HepG2 (cell line): ENCODE measurements around the gene COA1. TPM values are rescaled to one million over a fixed set of nuclear protein-coding genes. Genes with fewer than 3 reads are reported as not detected.

Experiments
- CBFB ChIP-seq: sonication (generic); formaldehyde crosslinking; IDR thresholded peaks from 2 replicates; pipeline ENCODE4 v1.4.0; 2020; ENCODE audit warnings: missing genetic modification reagents
- EHMT2 ChIP-seq: fragments of 200-600 bp; sonication (generic); IDR thresholded peaks from 2 replicates; pipeline ENCODE4 v1.7.0; 2017; ENCODE audit warnings: antibody characterized with exemption, low read depth, low read length, borderline replicate concordance
- IKZF5 ChIP-seq: IDR thresholded peaks from 2 replicates; pipeline ENCODE4 v1.6.1; 2018; ENCODE audit warnings: missing genetic modification reagents, mild to moderate bottlenecking, missing compliant biosample characterization
- ISL2 ChIP-seq: sonication (generic); formaldehyde crosslinking; IDR thresholded peaks from 2 replicates; pipeline ENCODE4 v1.5.0; 2020; ENCODE audit warnings: missing genetic modification reagents
- PCBP1 ChIP-seq: fragments of 200-400 bp; formaldehyde crosslinking; IDR thresholded peaks from 2 replicates; pipeline ENCODE4 v1.6.1; 2017; ENCODE audit warnings: mild to moderate bottlenecking, low read depth, low read length, borderline replicate concordance
- POLR2AphosphoS5 ChIP-seq: IDR thresholded peaks from 2 replicates; pipeline ENCODE4 v1.6.1; 2012; ENCODE audit warnings: low read depth, low read length
- RAD51 ChIP-seq: fragments of 450-650 bp; IDR thresholded peaks from 2 replicates; pipeline ENCODE4 v1.6.1; 2016; ENCODE audit warnings: borderline replicate concordance
- RFX5 ChIP-seq: IDR thresholded peaks from 2 replicates; pipeline ENCODE4 v1.6.1; 2011; ENCODE audit warnings: low read depth, low read length, improper control_type of control experiment
- SALL1 ChIP-seq: sonication (generic); formaldehyde crosslinking; IDR thresholded peaks from 2 replicates; pipeline ENCODE4 v1.8.0; 2022; ENCODE audit warnings: mild to moderate bottlenecking, missing genetic modification reagents
- SETDB1 ChIP-seq: sonication (generic); formaldehyde crosslinking; IDR thresholded peaks from 2 replicates; pipeline ENCODE4 v1.5.1; 2020; ENCODE audit warnings: missing genetic modification reagents, mild to moderate bottlenecking, borderline replicate concordance
- SKI ChIP-seq: fragments of 450-650 bp; IDR thresholded peaks from one replicate; pipeline ENCODE4 v1.6.1; 2018; ENCODE audit warnings: mild to moderate bottlenecking; ENCODE audit not compliant: partially characterized antibody
- TFE3 ChIP-seq: IDR thresholded peaks from 2 replicates; pipeline ENCODE4 v1.6.1; 2016
- THAP8 ChIP-seq: sonication (generic); formaldehyde crosslinking; IDR thresholded peaks from 2 replicates; pipeline ENCODE4 v1.5.1; 2020; ENCODE audit warnings: missing genetic modification reagents, mild to moderate bottlenecking, borderline replicate concordance
- ZBTB26 ChIP-seq: IDR thresholded peaks from 2 replicates; pipeline ENCODE4 v1.6.1; 2016; ENCODE audit warnings: missing compliant biosample characterization, missing genetic modification reagents, borderline replicate concordance
- ZBTB7A ChIP-seq: sonication (generic); formaldehyde crosslinking; IDR thresholded peaks from 2 replicates; pipeline ENCODE4 v1.8.0; 2022; ENCODE audit warnings: mild to moderate bottlenecking, missing genetic modification reagents
- ZC3H13 ChIP-seq: sonication (generic); formaldehyde crosslinking; IDR thresholded peaks from 2 replicates; pipeline ENCODE4 v1.8.1; 2023; ENCODE audit warnings: mild to moderate bottlenecking, missing genetic modification reagents, moderate library complexity
- ZFP41 ChIP-seq: sonication (generic); formaldehyde crosslinking; IDR thresholded peaks from 2 replicates; pipeline ENCODE4 v1.4.0; 2020; ENCODE audit warnings: mild to moderate bottlenecking, missing genetic modification reagents, borderline replicate concordance
- ZIK1 ChIP-seq: sonication (generic); formaldehyde crosslinking; IDR thresholded peaks from 2 replicates; pipeline ENCODE4 v1.5.0; 2020; ENCODE audit warnings: mild to moderate bottlenecking, low read depth, missing genetic modification reagents, borderline replicate concordance
- ZNF292 ChIP-seq: sonication (generic); formaldehyde crosslinking; IDR thresholded peaks from 2 replicates; pipeline ENCODE4 v1.8.1; 2022; ENCODE audit warnings: mild to moderate bottlenecking, low read depth, missing genetic modification reagents, borderline replicate concordance
- ZNF343 ChIP-seq: sonication (generic); formaldehyde crosslinking; IDR thresholded peaks from 2 replicates; pipeline ENCODE4 v1.4.0; 2020; ENCODE audit warnings: mild to moderate bottlenecking, missing genetic modification reagents
- ZNF546 ChIP-seq: sonication (generic); formaldehyde crosslinking; conservative IDR thresholded peaks from 2 replicates; pipeline ENCODE4 v1.8.1; 2023; ENCODE audit warnings: mild to moderate bottlenecking, missing genetic modification reagents
- ZNF710 ChIP-seq: sonication (generic); formaldehyde crosslinking; IDR thresholded peaks from 2 replicates; pipeline ENCODE4 v1.5.0; 2020; ENCODE audit warnings: mild to moderate bottlenecking, missing genetic modification reagents, borderline replicate concordance
- ZSCAN29 ChIP-seq: sonication (generic); formaldehyde crosslinking; conservative IDR thresholded peaks from 2 replicates; pipeline ENCODE4 v1.4.0; 2020; ENCODE audit warnings: mild to moderate bottlenecking, missing genetic modification reagents
- polyA plus RNA-seq, 8 experiments: library from polyadenylated mRNA; depleted of rRNA in 3 of 8; stranded (reverse) in 7 of 8; unstranded in 1 of 8; fragments of >200 nt; fragmentation: Illumina TruSeq in 4 of 8; extraction: Trizol in 4 of 8; gene quantifications; 2 replicates each; pipeline versions ENCODE4 v1.2.1 to v1.2.3, GENCODE V29; 2011 to 2016; ENCODE audit warnings: low read depth in 4 of 8, missing spikeins in 1 of 8, mixed read lengths in 1 of 8; ENCODE audit not compliant: insufficient read depth in 1 of 8
- total RNA-seq, 5 experiments: library from RNA; depleted of rRNA; stranded (reverse); fragments of >200 nt; fragmentation: Illumina TruSeq; extraction: Trizol; gene quantifications; 2 replicates each; pipeline ENCODE4 v1.2.3, GENCODE V29; 2016; ENCODE audit warnings: low read depth in 1 of 5

Gene COA1
- total and polyA plus RNA-seq, 2 of the 13 experiments (the other 11 are each of a cell fraction or from before 2014, with no cell fraction given): 33.2 to 65.7 TPM

- TF ChIP-seq EHMT2: no peak
- 0 out of 2 replicates have a peak, but pooled peaks have one; percentile 38 for TF ChIP-seq ZNF710
- TF ChIP-seq THAP8 (CRISPR knock-in tag): peak; percentile 11; the same call in 1 of the 2 replicates
- TF ChIP-seq ZNF292 (CRISPR knock-in tag): 0 out of 2 replicates have a peak, but pooled peaks have one; percentile 21
- no peak for TF ChIP-seq ISL2
- no peak for TF ChIP-seq ZFP41
- peak; percentile 29; the same call in 1 of the 2 replicates for TF ChIP-seq IKZF5 (CRISPR knock-in tag)
- TF ChIP-seq ZC3H13 (CRISPR knock-in tag): peak; percentile 47; the same call in 1 of the 2 replicates
- TF ChIP-seq CBFB (CRISPR knock-in tag): 0 out of 2 replicates have a peak, but pooled peaks have one; percentile 49
- no peak for TF ChIP-seq PCBP1
- no peak for TF ChIP-seq SALL1 (CRISPR knock-in tag)
- peak; percentile 78 for TF ChIP-seq ZIK1 (CRISPR knock-in tag)
- no peak for TF ChIP-seq ZNF546 (CRISPR knock-in tag)
- 0 out of 2 replicates have a peak, but pooled peaks have one; percentile 26 for TF ChIP-seq ZSCAN29 (CRISPR knock-in tag)
- TF ChIP-seq TFE3 (CRISPR knock-in tag): peak; percentile 21; the same call in 1 of the 2 replicates
- no peak for TF ChIP-seq SETDB1 (CRISPR knock-in tag)
- TF ChIP-seq POLR2AphosphoS5: peak; percentile 52
- no peak for TF ChIP-seq SKI
- no peak for TF ChIP-seq RAD51
- TF ChIP-seq ZBTB7A: peak; percentile 69; the same call in 1 of the 2 replicates
- peak; percentile 67; the same call in 1 of the 2 replicates for TF ChIP-seq ZNF343 (CRISPR knock-in tag)
- no peak for TF ChIP-seq RFX5
- no peak for TF ChIP-seq ZBTB26 (CRISPR knock-in tag)
These were observed 28.9 kb upstream of the COA1 start, which contains the start of gene BLVRA (continued) for GRCh38 chr7:43758029-43758821.
